ENCODE measurements around the gene NOL12.

DNA sequence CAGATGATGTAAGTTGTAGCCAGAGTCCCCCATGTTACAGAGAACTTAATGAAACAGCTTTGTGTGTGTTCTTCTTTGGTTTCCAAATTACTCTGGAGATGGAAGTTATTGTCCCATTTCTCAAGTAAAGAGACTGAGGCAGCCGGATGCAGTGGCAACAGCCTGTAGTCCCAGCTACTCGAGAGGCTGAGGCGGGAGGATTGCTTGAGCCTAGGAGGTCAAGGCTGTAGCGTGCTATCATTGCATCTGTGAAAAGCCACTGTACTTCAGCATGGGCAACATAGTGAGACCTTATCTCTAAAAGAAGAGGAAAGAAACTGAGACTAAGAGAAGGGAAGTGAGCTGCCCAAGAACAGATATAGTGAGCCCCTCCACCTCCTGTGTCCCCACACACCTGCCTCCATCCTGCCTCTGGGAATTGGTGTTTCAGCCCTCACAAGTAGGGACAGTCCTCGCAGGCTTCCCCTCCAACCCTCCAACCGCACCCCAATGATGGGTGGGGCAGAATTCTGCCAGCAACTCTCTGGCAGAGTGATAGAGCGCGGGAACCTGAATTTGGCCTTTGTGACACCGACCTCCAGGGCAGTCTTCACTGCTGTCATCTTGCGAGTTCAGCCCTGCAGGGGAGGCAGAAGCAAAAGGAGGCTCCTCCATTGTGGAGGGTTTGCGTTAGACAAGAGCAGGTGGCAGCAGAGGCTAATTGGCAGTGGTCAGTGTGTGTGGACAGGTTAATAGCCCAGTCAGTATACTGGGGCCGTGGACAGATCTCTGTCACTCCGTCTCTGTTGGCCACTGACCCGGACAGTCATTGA is 26.0 kb upstream of the NOL12 start:
- TF ChIP-seq POLR2AphosphoS2 (conservative IDR thresholded peaks at IDR 0.05; ENCODE audit: low read length) (no peak), EP300 (IDR thresholded peaks at IDR 0.05) (no peak), POLR2A (IDR thresholded peaks at IDR 0.05; ENCODE audit: low read length) (no peak)
- TF ChIP-seq, protein P1, sequence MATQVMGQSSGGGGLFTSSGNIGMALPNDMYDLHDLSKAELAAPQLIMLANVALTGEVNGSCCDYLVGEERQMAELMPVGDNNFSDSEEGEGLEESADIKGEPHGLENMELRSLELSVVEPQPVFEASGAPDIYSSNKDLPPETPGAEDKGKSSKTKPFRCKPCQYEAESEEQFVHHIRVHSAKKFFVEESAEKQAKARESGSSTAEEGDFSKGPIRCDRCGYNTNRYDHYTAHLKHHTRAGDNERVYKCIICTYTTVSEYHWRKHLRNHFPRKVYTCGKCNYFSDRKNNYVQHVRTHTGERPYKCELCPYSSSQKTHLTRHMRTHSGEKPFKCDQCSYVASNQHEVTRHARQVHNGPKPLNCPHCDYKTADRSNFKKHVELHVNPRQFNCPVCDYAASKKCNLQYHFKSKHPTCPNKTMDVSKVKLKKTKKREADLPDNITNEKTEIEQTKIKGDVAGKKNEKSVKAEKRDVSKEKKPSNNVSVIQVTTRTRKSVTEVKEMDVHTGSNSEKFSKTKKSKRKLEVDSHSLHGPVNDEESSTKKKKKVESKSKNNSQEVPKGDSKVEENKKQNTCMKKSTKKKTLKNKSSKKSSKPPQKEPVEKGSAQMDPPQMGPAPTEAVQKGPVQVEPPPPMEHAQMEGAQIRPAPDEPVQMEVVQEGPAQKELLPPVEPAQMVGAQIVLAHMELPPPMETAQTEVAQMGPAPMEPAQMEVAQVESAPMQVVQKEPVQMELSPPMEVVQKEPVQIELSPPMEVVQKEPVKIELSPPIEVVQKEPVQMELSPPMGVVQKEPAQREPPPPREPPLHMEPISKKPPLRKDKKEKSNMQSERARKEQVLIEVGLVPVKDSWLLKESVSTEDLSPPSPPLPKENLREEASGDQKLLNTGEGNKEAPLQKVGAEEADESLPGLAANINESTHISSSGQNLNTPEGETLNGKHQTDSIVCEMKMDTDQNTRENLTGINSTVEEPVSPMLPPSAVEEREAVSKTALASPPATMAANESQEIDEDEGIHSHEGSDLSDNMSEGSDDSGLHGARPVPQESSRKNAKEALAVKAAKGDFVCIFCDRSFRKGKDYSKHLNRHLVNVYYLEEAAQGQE (IDR thresholded peaks at IDR 0.05), result no peak
